GM21737 (cell line): ENCODE results near the gene P2RY2.
"Not testable (repeated sequence)": the region's sequence is repeated elsewhere in the genome, so short reads cannot be mapped to it uniquely, and the experiment has no call there.

ENCODE experiments used
- ATAC-seq: cut with Tn5 transposase; IDR thresholded peaks from one replicate; pipeline ENCODE4 v1.9.1; 2021; ENCODE audit warnings: mild to moderate bottlenecking, moderate library complexity; ENCODE audit not compliant: unreplicated experiment

P2RY2 gene

GRCh38 chr11:73187854-73188253 is 30.2 kb upstream of the P2RY2 start:
- ATAC-seq = no peak

- no peak for ATAC-seq
These were observed 29.8 kb upstream of the P2RY2 start for GRCh38 chr11:73188301-73188700.

- peak; percentile 52 for ATAC-seq
These were observed 28.8 kb upstream of the P2RY2 start for GRCh38 chr11:73189315-73189714.

- no peak for ATAC-seq
These were observed 28.1 kb upstream of the P2RY2 start for GRCh38 chr11:73189723-73190556.

GRCh38 chr11:73190557-73190885 is 27.6 kb upstream of the P2RY2 start:
- no peak for ATAC-seq

- ATAC-seq = no peak
These were observed 26.9 kb upstream of the P2RY2 start for GRCh38 chr11:73191151-73191550.

GRCh38 chr11:73192272-73192671 is 25.8 kb upstream of the P2RY2 start:
- no peak for ATAC-seq

GRCh38 chr11:73193251-73194033 is 24.6 kb upstream of the P2RY2 start:
- ATAC-seq = no peak

- ATAC-seq = no peak
These were observed 24.0 kb upstream of the P2RY2 start for GRCh38 chr11:73194034-73194507.

- ATAC-seq = no peak
These were observed 23.5 kb upstream of the P2RY2 start for GRCh38 chr11:73194593-73194992.

GRCh38 chr11:73195191-73196007 is 22.7 kb upstream of the P2RY2 start:
- ATAC-seq = no peak

- no peak for ATAC-seq
These were observed 21.5 kb upstream of the P2RY2 start for GRCh38 chr11:73196576-73196975.

GRCh38 chr11:73197348-73197747 is 20.7 kb upstream of the P2RY2 start:
- no peak for ATAC-seq

GRCh38 chr11:73197787-73198186 is 20.3 kb upstream of the P2RY2 start:
- not testable (repeated sequence) for ATAC-seq

GRCh38 chr11:73198677-73199076 is 19.4 kb upstream of the P2RY2 start:
- no peak for ATAC-seq

GRCh38 chr11:73199446-73199845 is 18.6 kb upstream of the P2RY2 start:
- no peak for ATAC-seq

GRCh38 chr11:73200256-73200655 is 17.8 kb upstream of the P2RY2 start:
- no peak for ATAC-seq

- ATAC-seq = no peak
These were observed 16.8 kb upstream of the P2RY2 start for GRCh38 chr11:73201249-73201648.

- no peak for ATAC-seq
These were observed 15.9 kb upstream of the P2RY2 start for GRCh38 chr11:73201888-73202780.

- no peak for ATAC-seq
These were observed 14.8 kb upstream of the P2RY2 start for GRCh38 chr11:73203322-73203721.
